B cell (primary cell): ENCODE data around the gene EIF3I. TPM values are rescaled to one million over a fixed set of nuclear protein-coding genes. Genes with fewer than 3 reads are reported as not detected.
A peak's percentile ranks its signal among the peaks of the same experiment; 100 is the strongest.
"Not testable (repeated sequence)": the region's sequence is repeated elsewhere in the genome, so short reads cannot be mapped to it uniquely, and the experiment has no call there.

Source experiments
- ATAC-seq: fragments of 200-7000 bp; cut with Tn5 transposase; one replicate; pipeline ENCODE4 v1.10.0; 2021; ENCODE audit warnings: low read depth, mild to moderate bottlenecking, moderate number of reproducible peaks, moderate library complexity
- CTCF ChIA-PET: fragments of 350-600 bp; sonication (Branson Sonifier 250); formaldehyde crosslinking; loops from one replicate; lab custom pipeline; 2021; ENCODE audit warnings: antibody characterized with exemption, inconsistent platforms; lab: Charles Lee
- POLR2A ChIA-PET: fragments of 350-600 bp; sonication (Branson Sonifier 250); formaldehyde crosslinking; loops from one replicate; lab custom pipeline; 2021; ENCODE audit warnings: antibody characterized with exemption; lab: Charles Lee
- DNase-seq: peaks from one replicate; pipeline ENCODE4 v3.0.0; 2013
- H2AFZ ChIP-seq: 2 replicates; pipeline ENCODE4 v1.6.1; 2012; ENCODE audit warnings: mild to moderate bottlenecking, low read depth, low read length; ENCODE audit not compliant: insufficient read depth, poor library complexity, severe bottlenecking
- H3K27ac ChIP-seq, 2 donors: 1 replicate in 1 of 2; 2 replicates in 1 of 2; pipeline ENCODE4 v1.5.1; 2012 to 2013; ENCODE audit warnings: low read length in 2 of 2, mild to moderate bottlenecking in 2 of 2, moderate library complexity in 1 of 2
- H3K27me3 ChIP-seq, 4 experiments: fragments of 200-600 bp in 1 of 4; sonication (generic) in 1 of 4; replicated peaks in 1 of 4; 1 replicate in 2 of 4; 2 replicates in 2 of 4; pipeline versions ENCODE4 v1.6.1 to v1.7.0; 2013 to 2016; ENCODE audit warnings: low read length in 3 of 4, mild to moderate bottlenecking in 2 of 4, mixed read lengths in 1 of 4, moderate library complexity in 1 of 4; ENCODE audit not compliant: insufficient read depth in 4 of 4, control insufficient read depth in 3 of 4; ENCODE audit errors: control extremely low read depth in 1 of 4
- H3K36me3 ChIP-seq, 2 experiments: replicated peaks in 1 of 2; 1 replicate in 1 of 2; 2 replicates in 1 of 2; pipeline versions ENCODE4 v1.6.1 to v1.7.1; 2013; ENCODE audit warnings: low read length in 1 of 2; ENCODE audit not compliant: insufficient read depth in 2 of 2, control insufficient read depth in 1 of 2; ENCODE audit errors: control extremely low read depth in 1 of 2, extremely low read depth in 1 of 2
- H3K4me1 ChIP-seq, 2 donors: fragments of 200-600 bp in 1 of 2; sonication (generic) in 1 of 2; 1 replicate in 1 of 2; 2 replicates in 1 of 2; pipeline versions ENCODE4 v1.5.1 to v1.6.1; 2013 to 2017; ENCODE audit warnings: low read length in 2 of 2; ENCODE audit not compliant: control insufficient read depth in 2 of 2, insufficient read depth in 2 of 2
- H3K4me2 ChIP-seq: replicated peaks from 2 replicates; pipeline ENCODE3; 2012; ENCODE audit warnings: mild to moderate bottlenecking, low read depth, low read length; ENCODE audit not compliant: poor library complexity, severe bottlenecking
- H3K4me3 ChIP-seq, 5 experiments: fragments of 200-600 bp in 1 of 5; sonication (generic) in 1 of 5; 1 replicate in 3 of 5; 2 replicates in 2 of 5; pipeline versions ENCODE4 v1.5.1 to v1.7.0; 2011 to 2016; ENCODE audit warnings: low read length in 4 of 5, mild to moderate bottlenecking in 4 of 5, low read depth in 2 of 5, control low read depth in 1 of 5, moderate library complexity in 1 of 5; ENCODE audit not compliant: insufficient read depth in 1 of 5; ENCODE audit errors: control extremely low read depth in 1 of 5, extremely low read depth in 1 of 5
- H3K79me2 ChIP-seq: fragments of 200-600 bp; sonication (generic); one replicate; pipeline ENCODE4 v1.6.0; 2016; ENCODE audit warnings: low read length; ENCODE audit not compliant: control insufficient read depth, insufficient read depth
- H3K9ac ChIP-seq: fragments of 200-600 bp; sonication (generic); 2 replicates; pipeline ENCODE4 v1.6.1; 2017; ENCODE audit warnings: mild to moderate bottlenecking, low read length, moderate library complexity
- H3K9me3 ChIP-seq, 3 donors: one replicate each; pipeline versions ENCODE4 v1.6.1 to v1.7.1; 2013; ENCODE audit warnings: low read length in 2 of 3; ENCODE audit not compliant: control insufficient read depth in 2 of 3, insufficient read depth in 1 of 3; ENCODE audit errors: control extremely low read depth in 1 of 3
- H4K20me1 ChIP-seq: 2 replicates; pipeline ENCODE4 v1.6.0; 2012; ENCODE audit warnings: mild to moderate bottlenecking, low read length; ENCODE audit not compliant: insufficient read depth, control insufficient read depth, poor library complexity, severe bottlenecking
- H3K27ac Mint-ChIP-seq: one replicate; pipeline ENCODE4 v1.8.0; 2021; ENCODE audit warnings: mixed read lengths
- H3K27me3 Mint-ChIP-seq: one replicate; pipeline ENCODE4 v1.8.0; 2021; ENCODE audit warnings: mixed read lengths
- H3K4me1 Mint-ChIP-seq: one replicate; pipeline ENCODE4 v1.8.0; 2021; ENCODE audit warnings: mixed read lengths
- H3K4me3 Mint-ChIP-seq: one replicate; pipeline ENCODE4 v1.8.0; 2021; ENCODE audit warnings: mixed read lengths
- H3K9me3 Mint-ChIP-seq: one replicate; pipeline ENCODE4 v1.8.0; 2022; ENCODE audit warnings: mixed read lengths; ENCODE audit not compliant: insufficient read depth
- EZH2 ChIP-seq: IDR thresholded peaks from 2 replicates; pipeline ENCODE4 v1.6.1; 2012; ENCODE audit warnings: borderline replicate concordance, low read depth, mild to moderate bottlenecking, moderate library complexity, low read length; ENCODE audit not compliant: insufficient read depth, poor library complexity, severe bottlenecking
- WGBS: methylation state at CpG from one replicate; pipeline ENCODE4 v1.1.5; 2013; ENCODE audit warnings: missing lambda C conversion rate; ENCODE audit not compliant: insufficient coverage; 5-methylcytosine and 5-hydroxymethylcytosine counted together
- intact Hi-C: fragments of 100-400 bp; cut with micrococcal nuclease; formaldehyde crosslinking; loops from one replicate; pipeline ENCODE4 v1.10.0; 2022
- polyA plus RNA-seq: library from polyadenylated mRNA; depleted of rRNA; stranded (reverse); fragments of >200 nt; gene quantifications from 2 replicates; pipeline ENCODE4 v1.2.3, GENCODE V29; 2012
- total RNA-seq, 2 donors: library from RNA; stranded (reverse); fragments of 120-200 nt in 1 of 2; gene quantifications; 1 replicate in 1 of 2; 2 replicates in 1 of 2; pipeline versions ENCODE4 v1.2.3 to v1.2.4, GENCODE V29; 2013 to 2022
- TF ChIP-seq, protein P1 (sequence below): fragments of 200-600 bp; IDR thresholded peaks from one replicate; pipeline ENCODE4 v1.8.0; 2022; ENCODE audit warnings: antibody characterized with exemption, mild to moderate bottlenecking

EIF3I gene
- total and polyA plus RNA-seq, 2 donors (not counting 1 experiment from before 2014, with no cell fraction given) = 87.0 to 130 TPM

DNA sequence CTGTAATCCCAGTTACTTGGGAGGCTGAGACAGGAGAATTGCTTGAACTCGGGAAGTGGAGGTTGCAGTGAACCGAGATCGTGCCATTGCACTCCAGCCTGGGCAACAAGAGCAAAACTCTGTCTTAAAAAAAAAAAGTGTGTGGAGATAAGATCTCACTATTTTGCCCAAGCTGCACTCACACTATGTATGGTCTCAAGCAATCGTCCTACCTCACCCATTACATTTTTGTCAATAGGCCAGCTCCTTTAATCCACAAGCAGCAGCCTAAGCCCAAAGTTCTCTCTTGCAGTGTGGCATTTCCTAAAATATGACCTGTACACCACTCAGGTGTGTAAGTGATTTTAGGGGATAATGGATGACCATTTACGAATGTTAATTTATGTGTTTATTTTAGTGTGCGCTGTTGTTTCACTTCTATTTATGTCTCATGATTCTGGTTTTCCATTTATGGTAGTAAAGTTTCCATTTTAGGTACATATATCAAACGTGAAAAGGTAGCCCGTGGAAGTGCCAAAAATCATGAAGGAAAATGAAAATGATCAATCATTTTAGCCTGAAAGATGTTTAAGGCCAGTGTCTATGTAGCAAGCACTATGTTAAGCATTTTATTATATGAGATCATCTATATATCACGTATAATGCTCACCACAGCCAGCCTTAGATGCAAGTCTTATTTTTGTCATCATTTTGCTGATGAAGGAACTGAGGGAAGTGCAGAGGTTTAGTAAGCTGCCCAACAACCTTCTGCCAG is 34.4 kb downstream of the EIF3I start:
- peaks cover 49 to 57% of the 10 kb centered on the region in 2 donors for H3K4me1 ChIP-seq
- H3K27ac ChIP-seq = peak overlapping the region; percentile 22 to 42
- H3K79me2 ChIP-seq = peaks cover 95% of the 10 kb centered on the region
- no peak overlapping the region for H3K4me3 ChIP-seq
- no peaks in the 10 kb centered on the region for H4K20me1 ChIP-seq
- no peaks in the 10 kb centered on the region for H3K9me3 ChIP-seq
- Mint-ChIP-seq H3K27ac (peak overlapping the region; percentile 87), H3K4me3 (peak overlapping the region; percentile 79), H3K9me3 (no peaks in the 10 kb centered on the region), H3K4me1 (peaks cover 49% of the 10 kb centered on the region), H3K27me3 (no peaks in the 10 kb centered on the region)
- WGBS = 95% methylated on average over 3 of the region's 9 CpGs
- no peak for DNase-seq
- peak overlapping the region; percentile 23 for H3K9ac ChIP-seq
- intact Hi-C loops = loop anchor here (1.0 kb wide), 1 partner anchor 9 kb away; no protein-coding TSS in a partner anchor
- peak overlapping the region; percentile 37 for H3K4me2 ChIP-seq
- ATAC-seq = no peak
- H3K36me3 ChIP-seq = peaks cover 0 to 3% of the 10 kb centered on the region in 2 experiments
- ChIA-PET POLR2A (interaction anchor here (0.9 to 1.8 kb wide), 2 partner anchors 16 to 35 kb away, joined by 4 to 11 read pairs; partner anchors contain the start of gene HDAC1), CTCF (interaction anchor here (1.0 to 1.5 kb wide), 2 partner anchors 8 to 10 kb away, joined by 3 to 4 read pairs; partner anchors contain the start of gene FAM167B)
- peak overlapping the region; percentile 27 for H2AFZ ChIP-seq
- H3K27me3 ChIP-seq = no peaks in the 10 kb centered on the region
- TF ChIP-seq, protein P1, sequence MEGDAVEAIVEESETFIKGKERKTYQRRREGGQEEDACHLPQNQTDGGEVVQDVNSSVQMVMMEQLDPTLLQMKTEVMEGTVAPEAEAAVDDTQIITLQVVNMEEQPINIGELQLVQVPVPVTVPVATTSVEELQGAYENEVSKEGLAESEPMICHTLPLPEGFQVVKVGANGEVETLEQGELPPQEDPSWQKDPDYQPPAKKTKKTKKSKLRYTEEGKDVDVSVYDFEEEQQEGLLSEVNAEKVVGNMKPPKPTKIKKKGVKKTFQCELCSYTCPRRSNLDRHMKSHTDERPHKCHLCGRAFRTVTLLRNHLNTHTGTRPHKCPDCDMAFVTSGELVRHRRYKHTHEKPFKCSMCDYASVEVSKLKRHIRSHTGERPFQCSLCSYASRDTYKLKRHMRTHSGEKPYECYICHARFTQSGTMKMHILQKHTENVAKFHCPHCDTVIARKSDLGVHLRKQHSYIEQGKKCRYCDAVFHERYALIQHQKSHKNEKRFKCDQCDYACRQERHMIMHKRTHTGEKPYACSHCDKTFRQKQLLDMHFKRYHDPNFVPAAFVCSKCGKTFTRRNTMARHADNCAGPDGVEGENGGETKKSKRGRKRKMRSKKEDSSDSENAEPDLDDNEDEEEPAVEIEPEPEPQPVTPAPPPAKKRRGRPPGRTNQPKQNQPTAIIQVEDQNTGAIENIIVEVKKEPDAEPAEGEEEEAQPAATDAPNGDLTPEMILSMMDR = no peak

DNA sequence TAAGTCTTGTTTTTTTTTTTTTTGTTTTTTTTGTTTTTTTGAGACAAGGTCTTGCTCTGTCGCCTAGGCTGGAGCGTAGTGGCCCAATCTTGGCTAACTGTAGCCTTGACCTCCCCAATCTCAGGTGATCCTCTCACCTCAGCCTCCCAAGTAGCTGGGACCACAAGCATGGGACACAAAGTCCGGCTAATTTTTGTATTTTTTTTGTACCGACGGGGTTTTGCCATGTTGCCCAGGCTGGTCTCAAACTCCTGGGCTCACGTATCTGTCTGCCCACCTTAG is 35.0 kb downstream of the EIF3I start:
- peak overlapping the region; percentile 13 for H3K4me3 Mint-ChIP-seq
- ChIA-PET POLR2A (interaction anchor here (0.9 to 1.2 kb wide), 2 partner anchors 34 to 76 kb away, joined by 3 to 4 read pairs; partner anchors contain the start of gene HDAC1), CTCF (interaction anchor here (1.0 kb wide), 1 partner anchor 9 kb away, joined by 3 read pairs; no protein-coding TSS in a partner anchor)
- ATAC-seq (no peak), DNase-seq (no peak)
- no peak overlapping the region for H3K9ac ChIP-seq
- H3K9me3 Mint-ChIP-seq = no peaks in the 10 kb centered on the region
- H3K4me1 Mint-ChIP-seq = peaks cover 44% of the 10 kb centered on the region
- WGBS = 91% methylated on average over 6 of the region's 6 CpGs
- H3K27me3 Mint-ChIP-seq = no peaks in the 10 kb centered on the region
- H3K4me3 ChIP-seq = no peak overlapping the region
- H3K27ac Mint-ChIP-seq = peak overlapping the region; percentile 67
- peaks cover 44 to 52% of the 10 kb centered on the region in 2 donors for H3K4me1 ChIP-seq
- peak overlapping the region; percentile 27 for H2AFZ ChIP-seq
- TF ChIP-seq EZH2 = no peak
- TF ChIP-seq, protein P1 = no peak
- H3K27ac ChIP-seq = peak overlapping the region in 1 of 2 donors; percentile 42
- H3K36me3 ChIP-seq = peaks cover 0 to 3% of the 10 kb centered on the region in 2 experiments
- intact Hi-C loops = no loop called here
- no peaks in the 10 kb centered on the region for H3K27me3 ChIP-seq
- H3K9me3 ChIP-seq = no peaks in the 10 kb centered on the region
- peak overlapping the region; percentile 37 for H3K4me2 ChIP-seq
- H4K20me1 ChIP-seq = no peaks in the 10 kb centered on the region
- H3K79me2 ChIP-seq = peaks cover 95% of the 10 kb centered on the region

- H3K27me3 ChIP-seq, H3K4me3 ChIP-seq, H3K27ac Mint-ChIP-seq, H3K9me3 ChIP-seq, H3K27ac ChIP-seq, H4K20me1 ChIP-seq, intact Hi-C loops, H3K9me3 Mint-ChIP-seq, POLR2A ChIA-PET, DNase-seq, H3K9ac ChIP-seq, H2AFZ ChIP-seq, H3K4me3 Mint-ChIP-seq, H3K27me3 Mint-ChIP-seq, H3K36me3 ChIP-seq, ATAC-seq: not testable (repeated sequence)
- H3K4me1 Mint-ChIP-seq = peaks cover 30% of the 10 kb centered on the region
- peaks cover 78% of the 10 kb centered on the region for H3K79me2 ChIP-seq
- WGBS = 100% methylated on average over 1 of the region's 4 CpGs
- CTCF ChIA-PET = interaction anchor here (1.1 to 5.6 kb wide), 3 partner anchors 14 to 53 kb away, joined by 3 to 44 read pairs (median 3); partner anchors contain the start of genes FAM167B and LCK
- peaks cover 22 to 28% of the 10 kb centered on the region in 2 donors for H3K4me1 ChIP-seq
- H3K4me2 ChIP-seq = peak overlapping the region; percentile 52
These were observed 41.0 kb downstream of the EIF3I start for GRCh38 chr1:32263236-32263593.
